Mesendoderm (in vitro differentiated cells): ENCODE results near the gene GAPDHS.

Experiments used
- DNase-seq: peaks from one replicate; pipeline ENCODE4 v3.0.0; 2013
- H2AK5ac ChIP-seq: 2 replicates; pipeline ENCODE4 v1.6.1; 2013; ENCODE audit warnings: low read length, inconsistent platforms
- H2BK120ac ChIP-seq: 2 replicates; pipeline ENCODE4 v1.6.1; 2013; ENCODE audit warnings: low read depth, mild to moderate bottlenecking, low read length, moderate library complexity, mixed read lengths
- H2BK15ac ChIP-seq: replicated peaks from 2 replicates; pipeline ENCODE4 v1.6.1; 2013; ENCODE audit warnings: low read depth, mild to moderate bottlenecking, moderate library complexity
- H2BK5ac ChIP-seq: 2 replicates; pipeline ENCODE4 v1.6.1; 2013; ENCODE audit warnings: low read length, inconsistent platforms
- H3K18ac ChIP-seq: 2 replicates; pipeline ENCODE4 v1.6.1; 2013; ENCODE audit warnings: mild to moderate bottlenecking, low read length, mixed read lengths
- H3K23ac ChIP-seq: one replicate; pipeline ENCODE4 v1.6.1; 2013; ENCODE audit warnings: low read length
- H3K27ac ChIP-seq: 2 replicates; pipeline ENCODE4 v1.5.1; 2013; ENCODE audit warnings: low read depth, mild to moderate bottlenecking, inconsistent platforms, low read length, moderate library complexity
- H3K27me3 ChIP-seq: 2 replicates; pipeline ENCODE4 v1.6.1; 2013; ENCODE audit warnings: low read length, control low read depth, mild to moderate bottlenecking, inconsistent platforms; ENCODE audit not compliant: insufficient read depth, poor library complexity
- H3K36me3 ChIP-seq: 2 replicates; pipeline ENCODE4 v1.6.1; 2013; ENCODE audit warnings: low read length, inconsistent platforms; ENCODE audit not compliant: control insufficient read depth, insufficient read depth
- H3K4ac ChIP-seq: one replicate; pipeline ENCODE4 v1.6.1; 2013; ENCODE audit warnings: low read depth, mild to moderate bottlenecking, low read length, moderate library complexity
- H3K4me1 ChIP-seq: 2 replicates; pipeline ENCODE4 v1.6.1; 2013; ENCODE audit warnings: low read depth, low read length, inconsistent platforms; ENCODE audit not compliant: control insufficient read depth
- H3K4me2 ChIP-seq: 2 replicates; pipeline ENCODE4 v1.6.1; 2013; ENCODE audit warnings: low read length
- H3K4me3 ChIP-seq: 2 replicates; pipeline ENCODE4 v1.5.1; 2013; ENCODE audit warnings: mild to moderate bottlenecking, low read length
- H3K56ac ChIP-seq: one replicate; pipeline ENCODE4 v1.6.1; 2013; ENCODE audit warnings: low read length
- H3K79me1 ChIP-seq: 2 replicates; pipeline ENCODE4 v1.6.1; 2013; ENCODE audit warnings: low read length, inconsistent platforms
- H3K79me2 ChIP-seq: 2 replicates; pipeline ENCODE4 v1.6.1; 2013; ENCODE audit warnings: mild to moderate bottlenecking, low read length; ENCODE audit not compliant: control insufficient read depth, insufficient read depth
- H3K9ac ChIP-seq: 2 replicates; pipeline ENCODE4 v1.6.1; 2013; ENCODE audit warnings: low read length, inconsistent platforms
- H4K5ac ChIP-seq: one replicate; pipeline ENCODE4 v1.6.1; 2013; ENCODE audit warnings: low read length
- H4K8ac ChIP-seq: one replicate; pipeline ENCODE4 v1.6.1; 2013; ENCODE audit warnings: low read depth, mild to moderate bottlenecking, control low read depth, low read length, moderate library complexity
- WGBS: extraction: QIAGEN DNeasy Blood & Tissue Kit; methylation state at CpG from one replicate; pipeline ENCODE4 v1.1.7; 2013; ENCODE audit warnings: low lambda C conversion rate, missing lambda C conversion rate; ENCODE audit not compliant: insufficient coverage; ENCODE audit errors: extremely low coverage; 5-methylcytosine and 5-hydroxymethylcytosine counted together

GAPDHS gene

GRCh38 chr19:35578707-35579106, 45.5 kb downstream of the GAPDHS start:
- H3K4ac ChIP-seq, result no peak overlapping the region
- no peak overlapping the region for H3K27ac ChIP-seq
- H3K27me3 ChIP-seq, result no peaks in the 10 kb centered on the region
- no peak overlapping the region for H2BK120ac ChIP-seq
- no peak overlapping the region for H4K8ac ChIP-seq
- no peak overlapping the region for H3K18ac ChIP-seq
- no peak overlapping the region for H3K56ac ChIP-seq
- H2BK15ac ChIP-seq, result no peak overlapping the region
- no peaks in the 10 kb centered on the region for H3K79me2 ChIP-seq
- H3K36me3 ChIP-seq, result no peaks in the 10 kb centered on the region
- H3K9ac ChIP-seq, result no peak overlapping the region
- no peak overlapping the region for H4K5ac ChIP-seq
- no peak overlapping the region for H3K4me3 ChIP-seq
- H2BK5ac ChIP-seq, result no peak overlapping the region
- no peaks in the 10 kb centered on the region for H3K4me1 ChIP-seq
- WGBS, result no CpG with 5 or more reads among the region's 7 CpGs
- no peak overlapping the region for H2AK5ac ChIP-seq
- H3K23ac ChIP-seq, result no peak overlapping the region
- no peak overlapping the region for H3K4me2 ChIP-seq
- no peaks in the 10 kb centered on the region for H3K79me1 ChIP-seq
- no peak for DNase-seq

- no peaks in the 10 kb centered on the region for H3K36me3 ChIP-seq
- H2BK15ac ChIP-seq, result no peak overlapping the region
- H3K56ac ChIP-seq, result no peak overlapping the region
- no peaks in the 10 kb centered on the region for H3K4me1 ChIP-seq
- no peak overlapping the region for H4K8ac ChIP-seq
- no peak overlapping the region for H3K23ac ChIP-seq
- no peak overlapping the region for H3K4me2 ChIP-seq
- H2BK120ac ChIP-seq, result no peak overlapping the region
- whole genome bisulfite sequencing, result no CpG with 5 or more reads among the region's 1 CpG
- H3K79me2 ChIP-seq, result no peaks in the 10 kb centered on the region
- no peaks in the 10 kb centered on the region for H3K27me3 ChIP-seq
- no peak overlapping the region for H3K4me3 ChIP-seq
- no peak overlapping the region for H4K5ac ChIP-seq
- no peak overlapping the region for H3K18ac ChIP-seq
- H3K27ac ChIP-seq, result no peak overlapping the region
- no peak overlapping the region for H3K4ac ChIP-seq
- H2AK5ac ChIP-seq, result no peak overlapping the region
- no peak for DNase-seq
- no peak overlapping the region for H3K9ac ChIP-seq
- no peaks in the 10 kb centered on the region for H3K79me1 ChIP-seq
- H2BK5ac ChIP-seq, result no peak overlapping the region
Measured at GRCh38 chr19:35582760-35583159, 49.5 kb downstream of the GAPDHS start.

GRCh38 chr19:35585848-35586247, 52.6 kb downstream of the GAPDHS start, which contains the start of gene PMIS2:
Gene PMIS2, plus strand, starts transcription at chr19:35586173. Its CDS starts 87 bp downstream, at chr19:35586260.
- H3K56ac ChIP-seq, result no peak within 1 kb of the TSS
- H4K5ac ChIP-seq, result no peak within 1 kb of the TSS
- no peak within 1 kb of the TSS for H3K4ac ChIP-seq
- no peak within 1 kb of the TSS for H2BK15ac ChIP-seq
- no peak within 1 kb of the TSS for H3K18ac ChIP-seq
- no peak within 1 kb of the TSS for H3K23ac ChIP-seq
- H3K27me3 ChIP-seq, result no peaks in the 10 kb centered on the region
- H3K27ac ChIP-seq, result no peak within 1 kb of the TSS
- no peaks in the 10 kb centered on the region for H3K4me1 ChIP-seq
- no peak within 1 kb of the TSS for H3K9ac ChIP-seq
- H2BK5ac ChIP-seq, result no peak within 1 kb of the TSS
- WGBS, result no CpG with 5 or more reads among the region's 16 CpGs
- no peak within 1 kb of the TSS for H2BK120ac ChIP-seq
- no peaks in the 10 kb centered on the region for H3K36me3 ChIP-seq
- H3K79me1 ChIP-seq, result no peaks in the 10 kb centered on the region
- no peak within 1 kb of the TSS for H3K4me3 ChIP-seq
- H4K8ac ChIP-seq, result no peak within 1 kb of the TSS
- H3K79me2 ChIP-seq, result no peaks in the 10 kb centered on the region
- no peak for DNase-seq
- H2AK5ac ChIP-seq, result no peak within 1 kb of the TSS
- H3K4me2 ChIP-seq, result no peak within 1 kb of the TSS

GRCh38 chr19:35587321-35587720, 54.1 kb downstream of the GAPDHS start:
- Histone ChIP-seq H2BK15ac (no peak overlapping the region), H4K5ac (no peak overlapping the region), H3K79me1 (no peaks in the 10 kb centered on the region), H3K9ac (no peak overlapping the region), H3K4me1 (no peaks in the 10 kb centered on the region), H3K4me3 (no peak overlapping the region), H2AK5ac (no peak overlapping the region), H3K79me2 (no peaks in the 10 kb centered on the region), H3K4ac (no peak overlapping the region), H2BK5ac (no peak overlapping the region), H3K18ac (no peak overlapping the region), H3K27ac (no peak overlapping the region), H3K23ac (no peak overlapping the region), H3K27me3 (no peaks in the 10 kb centered on the region), H3K4me2 (no peak overlapping the region), H4K8ac (no peak overlapping the region), H3K36me3 (no peaks in the 10 kb centered on the region), H2BK120ac (no peak overlapping the region), H3K56ac (no peak overlapping the region)
- no peak for DNase-seq
- no CpG with 5 or more reads among the region's 1 CpG for WGBS

- Histone ChIP-seq H3K27me3 (no peaks in the 10 kb centered on the region), H3K23ac (no peak overlapping the region), H2BK5ac (no peak overlapping the region), H3K18ac (no peak overlapping the region), H3K9ac (no peak overlapping the region), H2AK5ac (no peak overlapping the region), H3K79me2 (no peaks in the 10 kb centered on the region), H3K36me3 (no peaks in the 10 kb centered on the region), H4K8ac (no peak overlapping the region), H4K5ac (no peak overlapping the region), H3K27ac (no peak overlapping the region), H3K4me3 (no peak overlapping the region), H2BK120ac (no peak overlapping the region), H2BK15ac (no peak overlapping the region), H3K56ac (no peak overlapping the region), H3K79me1 (no peaks in the 10 kb centered on the region), H3K4me2 (no peak overlapping the region), H3K4me1 (no peaks in the 10 kb centered on the region), H3K4ac (no peak overlapping the region)
- no peak for DNase-seq
- WGBS, result no CpG with 5 or more reads among the region's 3 CpGs
Measured at GRCh38 chr19:35590875-35591274, 57.6 kb downstream of the GAPDHS start.

- Histone ChIP-seq H3K27ac (no peak overlapping the region), H4K5ac (no peak overlapping the region), H3K27me3 (no peaks in the 10 kb centered on the region), H3K23ac (no peak overlapping the region), H2BK15ac (no peak overlapping the region), H3K4me1 (no peaks in the 10 kb centered on the region), H3K36me3 (no peaks in the 10 kb centered on the region), H3K4me2 (no peak overlapping the region), H3K56ac (no peak overlapping the region), H3K9ac (no peak overlapping the region), H4K8ac (no peak overlapping the region), H3K79me2 (no peaks in the 10 kb centered on the region), H2AK5ac (no peak overlapping the region), H3K4ac (no peak overlapping the region), H3K18ac (no peak overlapping the region), H2BK120ac (no peak overlapping the region), H3K79me1 (no peaks in the 10 kb centered on the region), H2BK5ac (no peak overlapping the region), H3K4me3 (no peak overlapping the region)
- WGBS, result no CpG with 5 or more reads among the region's 8 CpGs
- DNase-seq, result peak; percentile 77
Measured at GRCh38 chr19:35592226-35592625, 59.0 kb downstream of the GAPDHS start.
